ENCODE measurements around the gene ERBB4.

DNA sequence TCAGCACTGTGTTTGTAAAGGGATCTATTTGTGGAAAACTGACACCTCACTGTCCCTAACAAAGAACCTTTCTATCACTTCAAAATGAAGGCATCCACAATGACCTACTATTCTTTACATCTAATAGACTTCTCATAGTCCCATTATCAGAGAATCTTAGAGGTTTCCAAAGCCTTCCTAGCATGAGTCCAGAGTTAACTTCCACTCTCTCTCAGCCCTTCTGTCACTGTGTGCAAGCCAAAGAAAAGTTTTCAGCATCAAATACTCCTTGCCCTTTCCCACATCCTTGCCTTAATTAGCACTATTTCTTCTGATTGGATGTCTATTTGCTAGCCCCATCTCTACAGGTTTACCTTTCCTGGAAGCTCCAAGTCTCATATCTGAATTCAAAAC lies 178.5 kb downstream of the ERBB4 start:
- TF ChIP-seq, protein P1, sequence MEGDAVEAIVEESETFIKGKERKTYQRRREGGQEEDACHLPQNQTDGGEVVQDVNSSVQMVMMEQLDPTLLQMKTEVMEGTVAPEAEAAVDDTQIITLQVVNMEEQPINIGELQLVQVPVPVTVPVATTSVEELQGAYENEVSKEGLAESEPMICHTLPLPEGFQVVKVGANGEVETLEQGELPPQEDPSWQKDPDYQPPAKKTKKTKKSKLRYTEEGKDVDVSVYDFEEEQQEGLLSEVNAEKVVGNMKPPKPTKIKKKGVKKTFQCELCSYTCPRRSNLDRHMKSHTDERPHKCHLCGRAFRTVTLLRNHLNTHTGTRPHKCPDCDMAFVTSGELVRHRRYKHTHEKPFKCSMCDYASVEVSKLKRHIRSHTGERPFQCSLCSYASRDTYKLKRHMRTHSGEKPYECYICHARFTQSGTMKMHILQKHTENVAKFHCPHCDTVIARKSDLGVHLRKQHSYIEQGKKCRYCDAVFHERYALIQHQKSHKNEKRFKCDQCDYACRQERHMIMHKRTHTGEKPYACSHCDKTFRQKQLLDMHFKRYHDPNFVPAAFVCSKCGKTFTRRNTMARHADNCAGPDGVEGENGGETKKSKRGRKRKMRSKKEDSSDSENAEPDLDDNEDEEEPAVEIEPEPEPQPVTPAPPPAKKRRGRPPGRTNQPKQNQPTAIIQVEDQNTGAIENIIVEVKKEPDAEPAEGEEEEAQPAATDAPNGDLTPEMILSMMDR (conservative IDR thresholded peaks at IDR 0.05; ENCODE audit: low read length), result no peak
- TF ChIP-seq EZH2phosphoT487 (IDR thresholded peaks at IDR 0.05; ENCODE audit: borderline replicate concordance, low read depth, low read length), result no peak
